ENCODE data around the gene PAQR8.
"Not testable (repeated sequence)": the region's sequence is repeated elsewhere in the genome, so short reads cannot be mapped to it uniquely, and the experiment has no call there.

The PAQR8 gene

GRCh38 chr6:52415333-52415732 lies 53.4 kb downstream of the PAQR8 start:
- DNase-seq: no peak

GRCh38 chr6:52415917-52416628 lies 54.1 kb downstream of the PAQR8 start:
- no peak for DNase-seq

GRCh38 chr6:52416629-52417151 lies 54.7 kb downstream of the PAQR8 start:
- peak; percentile 46 to 83 for DNase-seq

- DNase-seq: no peak
These were observed 55.7 kb downstream of the PAQR8 start for GRCh38 chr6:52417675-52418111.

- DNase-seq: no peak
These were observed 56.7 kb downstream of the PAQR8 start for GRCh38 chr6:52418606-52419005.

- peak; percentile 98 for DNase-seq
These were observed 58.1 kb downstream of the PAQR8 start, which contains the start of gene EFHC1 for GRCh38 chr6:52419809-52420667. EFHC1 (plus strand) TSS chr6:52420342; CDS start chr6:52420411, 69 bp downstream.

- DNase-seq: no peak
These were observed 58.9 kb downstream of the PAQR8 start for GRCh38 chr6:52420668-52421358.

- no peak for DNase-seq
These were observed 60.2 kb downstream of the PAQR8 start for GRCh38 chr6:52422156-52422555.

- no peak for DNase-seq
These were observed 61.5 kb downstream of the PAQR8 start for GRCh38 chr6:52423448-52423847.

GRCh38 chr6:52423971-52424381 lies 62.0 kb downstream of the PAQR8 start:
- no peak for DNase-seq

- DNase-seq: no peak
These were observed 62.6 kb downstream of the PAQR8 start for GRCh38 chr6:52424513-52424912.

GRCh38 chr6:52426667-52427066 lies 64.7 kb downstream of the PAQR8 start:
- DNase-seq: no peak

- not testable (repeated sequence) for DNase-seq
These were observed 71.3 kb downstream of the PAQR8 start for GRCh38 chr6:52433294-52433693.

GRCh38 chr6:52435345-52435744 lies 73.4 kb downstream of the PAQR8 start:
- DNase-seq: no peak

- no peak for DNase-seq
These were observed 77.0 kb downstream of the PAQR8 start for GRCh38 chr6:52438926-52439325.

- no peak for DNase-seq
These were observed 92.6 kb downstream of the PAQR8 start for GRCh38 chr6:52454556-52454955.

GRCh38 chr6:52457096-52457495 lies 95.1 kb downstream of the PAQR8 start:
- DNase-seq: no peak
